ENCODE results near the gene CILP2. TPM values are rescaled to one million over a fixed set of nuclear protein-coding genes. Genes with fewer than 3 reads are reported as not detected.
A peak's percentile ranks its signal among the peaks of the same experiment; 100 is the strongest.

Gene CILP2
- polyA plus RNA-seq, 1 experiment: 0.20 TPM

DNA sequence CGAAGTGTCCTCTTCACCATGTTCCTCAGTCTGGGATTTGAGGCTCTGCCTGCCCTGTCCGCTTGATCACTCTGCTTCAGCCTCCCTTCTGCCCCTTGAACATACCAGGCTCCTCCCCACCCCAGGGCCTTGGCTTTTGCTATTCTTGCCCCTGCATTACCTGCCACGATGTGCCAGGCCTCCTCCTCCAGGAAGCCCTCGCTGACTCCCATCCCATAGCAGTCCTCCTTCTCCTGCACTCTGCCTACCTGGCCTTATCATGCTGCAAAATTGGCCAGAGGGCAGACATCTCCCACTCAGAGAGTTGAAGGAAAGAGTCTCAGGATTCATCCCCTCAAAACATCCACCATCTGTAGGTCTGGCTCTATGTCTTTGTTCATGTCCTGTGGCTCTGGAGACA is 7.2 kb upstream of the CILP2 start:
- no peak for TF ChIP-seq CTCF (IDR thresholded peaks at IDR 0.05; ENCODE audit: low read depth, low read length)
- no peak for DNase-seq (ENCODE audit: low read depth, low spot score)
- CTCF ChIA-PET: interaction anchor here (0.6 to 5.0 kb wide), 8 partner anchors 10 to 512 kb away, joined by 3 to 94 read pairs (median 7); partner anchors contain the start of gene GMIP
- no peaks in the 10 kb centered on the region; the same call in 1 of the 2 replicates for H3K9me3 ChIP-seq (ENCODE audit: control insufficient read depth, insufficient read depth, low read length)
- H3K27ac ChIP-seq (ENCODE audit: low read depth, low read length): no peak overlapping the region
- POLR2A ChIA-PET: interaction anchor here (0.6 to 1.2 kb wide), 5 partner anchors 60 to 178 kb away, joined by 3 to 8 read pairs (median 4); no protein-coding TSS in a partner anchor
- no peak overlapping the region for H3K4me3 ChIP-seq (ENCODE audit: low read depth, low read length)
- no peaks in the 10 kb centered on the region for H3K27me3 ChIP-seq (ENCODE audit: control insufficient read depth, insufficient read depth, low read length)

GRCh38 chr19:19531951-19532805 is 5.9 kb upstream of the CILP2 start:
- Histone ChIP-seq H3K4me3 (ENCODE audit: low read depth, low read length) (no peak overlapping the region), H3K27ac (ENCODE audit: low read depth, low read length) (no peak overlapping the region), H3K27me3 (ENCODE audit: control insufficient read depth, insufficient read depth, low read length) (no peaks in the 10 kb centered on the region), H3K9me3 (ENCODE audit: control insufficient read depth, insufficient read depth, low read length) (no peaks in the 10 kb centered on the region; the same call in 1 of the 2 replicates)
- ChIA-PET POLR2A (interaction anchor here (0.6 to 1.2 kb wide), 4 partner anchors 16 to 137 kb away, joined by 3 to 4 read pairs (median 4); partner anchors contain the start of genes NDUFA13, TSSK6 and ZNF101), CTCF (interaction anchor here (0.7 to 5.0 kb wide), 19 partner anchors 10 to 428 kb away, joined by 3 to 94 read pairs (median 6); partner anchors contain the start of genes GMIP and NDUFA13)
- no peak for DNase-seq (ENCODE audit: low read depth, low spot score)
- peak; percentile 97 for TF ChIP-seq CTCF (IDR thresholded peaks at IDR 0.05; ENCODE audit: low read depth, low read length)

DNA sequence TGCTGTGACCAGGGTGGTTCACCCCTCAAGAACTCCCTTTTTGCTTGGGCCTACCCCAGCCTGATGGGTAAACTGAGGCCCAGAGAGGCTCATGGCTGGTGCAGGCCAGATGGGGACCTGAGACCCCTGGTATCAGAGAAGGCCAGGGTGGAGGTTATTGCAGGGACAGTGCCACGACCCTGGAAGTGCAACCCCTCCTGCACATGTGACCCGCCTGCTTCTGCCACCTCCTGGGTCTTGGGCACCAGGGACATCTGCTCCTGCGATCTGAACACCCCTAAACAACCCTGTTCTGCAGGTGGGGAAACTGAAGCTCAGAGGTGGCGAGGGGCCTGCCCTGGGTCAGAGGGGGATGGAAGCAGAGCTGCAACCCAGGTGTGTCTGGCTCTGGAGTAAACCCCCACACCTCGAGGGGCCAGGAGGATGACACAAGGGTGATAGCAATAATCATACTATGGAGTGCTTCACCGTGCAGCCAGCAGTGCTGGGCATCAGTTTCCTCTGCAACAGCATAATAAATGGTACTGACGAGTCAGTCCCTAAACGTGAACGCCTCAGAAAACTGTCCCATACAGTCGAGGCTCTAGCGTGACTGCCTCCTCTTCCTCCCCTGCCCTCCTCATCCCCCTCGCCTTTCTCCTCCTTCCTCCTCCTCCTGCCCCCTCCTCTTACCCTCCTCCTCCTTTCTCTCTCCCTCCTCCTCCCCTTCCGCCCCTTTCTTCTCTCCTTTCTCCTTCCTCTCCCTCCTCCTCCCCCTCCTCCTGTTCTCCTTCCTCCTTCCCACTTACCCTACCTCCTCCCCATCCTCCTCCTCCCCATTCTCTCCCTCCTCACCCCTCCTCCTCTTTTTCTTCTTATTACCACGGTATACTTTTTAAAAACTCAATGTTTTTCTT is 5.0 kb upstream of the CILP2 start:
- no peak for DNase-seq (ENCODE audit: low read depth, low spot score)
- no peak overlapping the region for H3K4me3 ChIP-seq (ENCODE audit: low read depth, low read length)
- ChIA-PET CTCF (interaction anchor here (0.8 to 5.0 kb wide), 16 partner anchors 11 to 427 kb away, joined by 3 to 94 read pairs (median 6); partner anchors contain the start of genes GMIP and NDUFA13), POLR2A (interaction anchor here (0.9 to 1.2 kb wide), 2 partner anchors 16 to 17 kb away, joined by 3 to 4 read pairs; partner anchors contain the start of genes NDUFA13 and TSSK6)
- H3K27me3 ChIP-seq (ENCODE audit: control insufficient read depth, insufficient read depth, low read length): peaks cover 6% of the 10 kb centered on the region
- peaks cover 3% of the 10 kb centered on the region; the same call in 1 of the 2 replicates for H3K9me3 ChIP-seq (ENCODE audit: control insufficient read depth, insufficient read depth, low read length)
- TF ChIP-seq CTCF (IDR thresholded peaks at IDR 0.05; ENCODE audit: low read depth, low read length): no peak
- H3K27ac ChIP-seq (ENCODE audit: low read depth, low read length): no peak overlapping the region

GRCh38 chr19:19533841-19534240 is 4.2 kb upstream of the CILP2 start:
- no peak for TF ChIP-seq CTCF (IDR thresholded peaks at IDR 0.05; ENCODE audit: low read depth, low read length)
- Histone ChIP-seq H3K27ac (ENCODE audit: low read depth, low read length) (no peak overlapping the region), H3K4me3 (ENCODE audit: low read depth, low read length) (no peak overlapping the region), H3K9me3 (ENCODE audit: control insufficient read depth, insufficient read depth, low read length) (peaks cover 3% of the 10 kb centered on the region; the same call in 1 of the 2 replicates), H3K27me3 (ENCODE audit: control insufficient read depth, insufficient read depth, low read length) (peaks cover 11% of the 10 kb centered on the region)
- no peak for DNase-seq (ENCODE audit: low read depth, low spot score)
- CTCF ChIA-PET: no interaction called here
- POLR2A ChIA-PET: no interaction called here
